GM19035 (cell line): ENCODE results near the gene ASTL.
"Not testable (repeated sequence)": the region's sequence is repeated elsewhere in the genome, so short reads cannot be mapped to it uniquely, and the experiment has no call there.

Experiments
- ATAC-seq: cut with Tn5 transposase; IDR thresholded peaks from one replicate; pipeline ENCODE4 v1.9.1; 2021; ENCODE audit not compliant: unreplicated experiment

The ASTL gene

GRCh38 chr2:96146153-96146880 lies 8.0 kb upstream of the ASTL start:
- ATAC-seq, result peak; percentile 32

- ATAC-seq, result no peak
Observed at GRCh38 chr2:96145848-96146152, 7.5 kb upstream of the ASTL start.

GRCh38 chr2:96145036-96145847 lies 6.9 kb upstream of the ASTL start, which contains the start of gene DUSP2:
DUSP2 (minus strand) TSS chr2:96145440; CDS start chr2:96145354, 86 bp downstream.
- peak; percentile 49 for ATAC-seq

- peak; percentile 4 for ATAC-seq
Observed at GRCh38 chr2:96144481-96145035, 6.3 kb upstream of the ASTL start.

GRCh38 chr2:96143848-96144480 lies 5.7 kb upstream of the ASTL start:
- no peak for ATAC-seq

GRCh38 chr2:96143231-96143847 lies 5.0 kb upstream of the ASTL start:
- no peak for ATAC-seq

GRCh38 chr2:96142217-96143113 lies 4.2 kb upstream of the ASTL start:
- no peak for ATAC-seq

GRCh38 chr2:96141624-96141967 lies 3.3 kb upstream of the ASTL start:
- ATAC-seq, result not testable (repeated sequence)

GRCh38 chr2:96140941-96141623 lies 2.8 kb upstream of the ASTL start:
- ATAC-seq, result no peak

- no peak for ATAC-seq
Observed at GRCh38 chr2:96139181-96139758, 968 bp upstream of the ASTL start.

- ATAC-seq, result no peak
Observed at GRCh38 chr2:96137321-96138178, 752 bp downstream of the ASTL start.

GRCh38 chr2:96136129-96136720 lies 2.1 kb downstream of the ASTL start:
- no peak for ATAC-seq

- no peak for ATAC-seq
Observed at GRCh38 chr2:96135621-96136020, 2.7 kb downstream of the ASTL start.

GRCh38 chr2:96135171-96135570 lies 3.1 kb downstream of the ASTL start:
- no peak for ATAC-seq

GRCh38 chr2:96134421-96134820 lies 3.9 kb downstream of the ASTL start:
- no peak for ATAC-seq

GRCh38 chr2:96131813-96132745 lies 6.2 kb downstream of the ASTL start:
- ATAC-seq, result no peak
